Measurements from ENCODE around the gene SCN5A. TPM values are rescaled to one million over a fixed set of nuclear protein-coding genes. Genes with fewer than 3 reads are reported as not detected.

SCN5A gene
- total and polyA plus RNA-seq, 4 donors = 0.01 to 0.14 TPM; not detected in 2

DNA sequence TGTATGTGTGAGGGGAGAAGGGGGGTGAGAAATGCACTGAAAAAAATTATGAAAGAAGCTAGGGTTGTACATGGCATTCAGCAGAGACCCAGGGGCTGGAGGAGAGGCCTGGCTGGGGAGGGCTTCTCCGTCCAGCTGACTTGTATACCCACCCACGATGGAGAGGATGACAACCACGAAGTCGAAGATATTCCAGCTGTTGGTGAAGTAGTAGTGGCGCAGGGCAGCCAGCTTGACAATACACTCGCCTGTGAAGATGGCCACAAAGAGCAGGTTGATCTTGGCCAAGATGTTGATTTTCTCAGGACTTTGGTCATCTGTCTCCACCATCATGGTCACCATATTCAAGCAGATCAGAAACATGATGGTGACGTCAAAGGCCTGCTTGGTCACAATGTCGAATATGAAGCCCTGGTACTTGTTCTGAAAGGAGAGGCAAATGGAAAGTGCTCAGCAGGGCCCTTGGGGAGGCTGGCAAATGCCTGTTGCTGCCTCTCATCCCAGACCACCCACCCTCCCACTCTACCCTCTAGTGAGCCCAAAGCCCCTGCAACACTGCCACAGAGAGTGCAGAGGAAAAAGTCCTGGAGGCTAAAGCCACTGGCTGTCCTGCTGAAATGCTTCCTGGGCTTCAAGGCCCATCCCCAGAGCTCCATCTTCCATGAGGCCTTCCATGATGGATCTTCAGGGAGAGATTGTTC is 95.2 kb downstream of the SCN5A start:
- 93% methylated on average over 8 of the region's 8 CpGs for WGBS
- H3K4me1 ChIP-seq (ENCODE audit: control insufficient read depth in 4 of 4, insufficient read depth in 4 of 4, low read length in 3 of 4) = no peaks in the 10 kb centered on the region
- no peak for TF ChIP-seq HNF4A (conservative IDR thresholded peaks at IDR 0.05)
- no peak for TF ChIP-seq FOXA1 (IDR thresholded peaks at IDR 0.05)
- no peak for TF ChIP-seq TAF1 (conservative IDR thresholded peaks at IDR 0.05)
- TF ChIP-seq ATF3 (IDR thresholded peaks at IDR 0.05) = no peak
- no peak for TF ChIP-seq RXRA (IDR thresholded peaks at IDR 0.05)
- no peak for TF ChIP-seq CTCF (IDR thresholded peaks at IDR 0.05; ENCODE audit: low read depth, low read length, missing input control)
- no peak for TF ChIP-seq HNF4G (IDR thresholded peaks at IDR 0.05)
- no peak for TF ChIP-seq NR2F2 (IDR thresholded peaks at IDR 0.05)
- TF ChIP-seq GABPA (IDR thresholded peaks at IDR 0.05 in 1 of 2, conservative IDR thresholded peaks at IDR 0.05 in 1 of 2) = no peak
- TF ChIP-seq YY1 (IDR thresholded peaks at IDR 0.05) = no peak
- TF ChIP-seq JUND (IDR thresholded peaks at IDR 0.05) = no peak
- no peak for TF ChIP-seq EGR1 (IDR thresholded peaks at IDR 0.05; ENCODE audit: low read depth in 2 of 2)
- TF ChIP-seq, protein P1, sequence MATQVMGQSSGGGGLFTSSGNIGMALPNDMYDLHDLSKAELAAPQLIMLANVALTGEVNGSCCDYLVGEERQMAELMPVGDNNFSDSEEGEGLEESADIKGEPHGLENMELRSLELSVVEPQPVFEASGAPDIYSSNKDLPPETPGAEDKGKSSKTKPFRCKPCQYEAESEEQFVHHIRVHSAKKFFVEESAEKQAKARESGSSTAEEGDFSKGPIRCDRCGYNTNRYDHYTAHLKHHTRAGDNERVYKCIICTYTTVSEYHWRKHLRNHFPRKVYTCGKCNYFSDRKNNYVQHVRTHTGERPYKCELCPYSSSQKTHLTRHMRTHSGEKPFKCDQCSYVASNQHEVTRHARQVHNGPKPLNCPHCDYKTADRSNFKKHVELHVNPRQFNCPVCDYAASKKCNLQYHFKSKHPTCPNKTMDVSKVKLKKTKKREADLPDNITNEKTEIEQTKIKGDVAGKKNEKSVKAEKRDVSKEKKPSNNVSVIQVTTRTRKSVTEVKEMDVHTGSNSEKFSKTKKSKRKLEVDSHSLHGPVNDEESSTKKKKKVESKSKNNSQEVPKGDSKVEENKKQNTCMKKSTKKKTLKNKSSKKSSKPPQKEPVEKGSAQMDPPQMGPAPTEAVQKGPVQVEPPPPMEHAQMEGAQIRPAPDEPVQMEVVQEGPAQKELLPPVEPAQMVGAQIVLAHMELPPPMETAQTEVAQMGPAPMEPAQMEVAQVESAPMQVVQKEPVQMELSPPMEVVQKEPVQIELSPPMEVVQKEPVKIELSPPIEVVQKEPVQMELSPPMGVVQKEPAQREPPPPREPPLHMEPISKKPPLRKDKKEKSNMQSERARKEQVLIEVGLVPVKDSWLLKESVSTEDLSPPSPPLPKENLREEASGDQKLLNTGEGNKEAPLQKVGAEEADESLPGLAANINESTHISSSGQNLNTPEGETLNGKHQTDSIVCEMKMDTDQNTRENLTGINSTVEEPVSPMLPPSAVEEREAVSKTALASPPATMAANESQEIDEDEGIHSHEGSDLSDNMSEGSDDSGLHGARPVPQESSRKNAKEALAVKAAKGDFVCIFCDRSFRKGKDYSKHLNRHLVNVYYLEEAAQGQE (IDR thresholded peaks at IDR 0.05) = no peak
- TF ChIP-seq, protein P2, sequence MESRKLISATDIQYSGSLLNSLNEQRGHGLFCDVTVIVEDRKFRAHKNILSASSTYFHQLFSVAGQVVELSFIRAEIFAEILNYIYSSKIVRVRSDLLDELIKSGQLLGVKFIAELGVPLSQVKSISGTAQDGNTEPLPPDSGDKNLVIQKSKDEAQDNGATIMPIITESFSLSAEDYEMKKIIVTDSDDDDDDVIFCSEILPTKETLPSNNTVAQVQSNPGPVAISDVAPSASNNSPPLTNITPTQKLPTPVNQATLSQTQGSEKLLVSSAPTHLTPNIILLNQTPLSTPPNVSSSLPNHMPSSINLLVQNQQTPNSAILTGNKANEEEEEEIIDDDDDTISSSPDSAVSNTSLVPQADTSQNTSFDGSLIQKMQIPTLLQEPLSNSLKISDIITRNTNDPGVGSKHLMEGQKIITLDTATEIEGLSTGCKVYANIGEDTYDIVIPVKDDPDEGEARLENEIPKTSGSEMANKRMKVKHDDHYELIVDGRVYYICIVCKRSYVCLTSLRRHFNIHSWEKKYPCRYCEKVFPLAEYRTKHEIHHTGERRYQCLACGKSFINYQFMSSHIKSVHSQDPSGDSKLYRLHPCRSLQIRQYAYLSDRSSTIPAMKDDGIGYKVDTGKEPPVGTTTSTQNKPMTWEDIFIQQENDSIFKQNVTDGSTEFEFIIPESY (IDR thresholded peaks at IDR 0.05) = no peak
- TF ChIP-seq RAD21 (IDR thresholded peaks at IDR 0.05) = no peak
- TF ChIP-seq, protein P3, sequence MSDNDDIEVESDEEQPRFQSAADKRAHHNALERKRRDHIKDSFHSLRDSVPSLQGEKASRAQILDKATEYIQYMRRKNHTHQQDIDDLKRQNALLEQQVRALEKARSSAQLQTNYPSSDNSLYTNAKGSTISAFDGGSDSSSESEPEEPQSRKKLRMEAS (IDR thresholded peaks at IDR 0.05) = no peak
- no peak for TF ChIP-seq SP1 (IDR thresholded peaks at IDR 0.05)
- TF ChIP-seq FOXA2 (IDR thresholded peaks at IDR 0.05) = no peak
- DNase-seq (ENCODE audit: low spot score) = no peak
- H3K27me3 ChIP-seq (ENCODE audit: control insufficient read depth in 4 of 4, insufficient read depth in 4 of 4, low read length in 3 of 4) = no peaks in the 10 kb centered on the region
- no peaks in the 10 kb centered on the region for H3K36me3 ChIP-seq (ENCODE audit: control insufficient read depth in 4 of 4, insufficient read depth in 3 of 4, low read depth in 1 of 4, low read length in 3 of 4)
- no peak overlapping the region for H3K4me3 ChIP-seq (ENCODE audit: low read depth in 1 of 3, low read length in 3 of 3)
- H3K9me3 ChIP-seq (ENCODE audit: control insufficient read depth in 4 of 4, low read length in 3 of 4) = no peaks in the 10 kb centered on the region
- no peak overlapping the region for H3K9ac ChIP-seq (ENCODE audit: low read depth in 1 of 2, low read length in 2 of 2)
- H3K27ac ChIP-seq (ENCODE audit: low read depth in 1 of 2, low read length in 2 of 2) = no peak overlapping the region

All from liver (tissue), 9 donors.